ENCODE data around the gene MAP2K5.
A peak's percentile ranks its signal among the peaks of the same experiment; 100 is the strongest.
"Not testable (repeated sequence)": the region's sequence is repeated elsewhere in the genome, so short reads cannot be mapped to it uniquely, and the experiment has no call there.

The MAP2K5 gene

DNA sequence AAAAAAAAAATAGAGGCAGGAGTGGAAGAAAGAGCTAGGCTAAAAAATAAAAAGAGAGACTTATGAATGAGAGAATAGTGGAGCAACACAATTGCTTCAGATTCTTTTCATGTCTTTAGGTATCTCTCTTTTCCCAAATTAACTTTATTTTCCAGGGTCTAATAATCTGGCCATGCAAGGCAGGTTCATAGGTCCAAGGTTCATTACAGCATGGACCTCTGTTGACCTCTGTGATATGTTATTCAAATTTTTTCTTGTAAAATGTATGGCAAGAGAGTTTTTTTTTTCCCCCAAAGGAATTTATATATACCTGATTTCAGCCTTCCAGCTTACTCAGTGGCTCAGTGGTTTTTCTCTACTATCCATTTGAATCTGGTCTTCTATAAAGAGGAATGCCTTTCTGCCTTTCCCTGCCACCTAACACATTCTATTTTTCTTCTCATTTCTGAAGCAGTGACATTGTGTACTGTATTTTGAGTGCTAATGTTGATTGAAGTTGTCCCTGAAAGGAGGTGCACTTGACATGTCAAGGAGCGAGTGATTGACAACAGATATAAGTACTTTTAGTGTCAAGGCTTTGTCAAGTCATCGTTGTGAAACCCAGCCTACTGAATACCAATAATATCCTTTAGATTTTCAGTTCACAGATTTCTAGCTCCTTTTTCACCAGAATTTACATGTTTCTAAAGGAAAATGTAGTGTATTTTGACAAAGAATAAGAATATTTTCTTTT, 118.5 kb downstream of the MAP2K5 start:
- no peak for TF ChIP-seq GATA1 (IDR thresholded peaks at IDR 0.05; ENCODE audit: low read depth, low read length)
- no peak for TF ChIP-seq POLR2A (IDR thresholded peaks at IDR 0.05; ENCODE audit: low read length)
- DNase-seq, result no peak

DNA sequence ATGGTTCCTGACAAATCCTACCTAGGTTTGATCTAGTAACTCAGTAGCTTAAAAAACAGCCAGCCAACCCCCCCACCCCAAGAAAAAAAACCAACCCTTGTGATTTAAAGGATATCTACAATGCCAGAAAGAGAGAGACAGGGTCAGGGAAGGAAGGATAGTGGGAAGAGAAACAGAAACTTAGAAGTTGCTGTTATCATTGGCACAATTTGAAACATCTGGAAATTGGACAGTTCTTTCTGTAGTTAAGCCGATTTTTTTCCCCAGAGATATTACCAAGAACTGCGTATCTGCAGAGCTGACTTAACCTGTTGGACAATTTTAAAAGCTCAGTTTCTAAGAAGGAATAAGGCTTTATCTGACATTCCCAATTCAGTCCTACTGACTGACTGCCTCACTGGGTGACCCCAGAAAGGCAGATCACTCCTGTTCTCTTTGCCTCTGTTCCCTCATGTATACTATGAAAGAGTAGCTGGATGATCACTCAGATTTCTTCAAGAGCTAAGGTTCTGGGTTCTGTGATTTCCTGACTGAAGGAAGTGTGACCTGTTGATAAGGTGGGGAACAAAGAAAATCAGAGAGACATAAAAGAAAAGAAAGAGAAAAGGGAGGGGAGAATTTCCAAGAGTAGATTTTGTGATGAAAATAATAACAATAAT, 128.3 kb downstream of the MAP2K5 start:
- no peak for TF ChIP-seq POLR2A (IDR thresholded peaks at IDR 0.05; ENCODE audit: low read length)
- TF ChIP-seq GATA1 (IDR thresholded peaks at IDR 0.05; ENCODE audit: low read depth, low read length), result no peak
- no peak for DNase-seq

- DNase-seq, result not testable (repeated sequence)
These were observed 130.3 kb downstream of the MAP2K5 start for GRCh38 chr15:67672834-67673233.

GRCh38 chr15:67674983-67675382, 132.5 kb downstream of the MAP2K5 start:
- DNase-seq, result no peak
- no peak for TF ChIP-seq POLR2A (IDR thresholded peaks at IDR 0.05; ENCODE audit: low read length)
- no peak for TF ChIP-seq GATA1 (IDR thresholded peaks at IDR 0.05; ENCODE audit: low read depth, low read length)

DNA sequence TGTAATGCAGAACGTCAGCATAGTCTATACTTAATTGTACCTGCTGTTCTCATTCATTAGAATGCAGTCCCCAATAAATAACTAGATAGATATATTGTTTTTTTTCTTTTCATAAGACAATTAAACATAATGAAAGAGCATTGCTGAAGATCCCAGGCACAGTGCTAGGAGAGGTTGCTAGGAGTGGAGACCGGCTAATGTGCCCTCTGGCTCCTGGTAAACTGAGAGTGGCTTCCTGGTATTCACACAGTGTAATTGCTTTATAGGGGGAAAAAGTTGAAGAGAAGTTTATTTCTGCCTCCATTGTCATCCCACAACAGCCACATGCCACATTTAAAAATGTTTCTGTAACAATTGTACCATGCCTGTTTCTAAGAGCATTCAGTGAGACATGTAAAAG, 135.6 kb downstream of the MAP2K5 start:
- no peak for TF ChIP-seq GATA1 (IDR thresholded peaks at IDR 0.05; ENCODE audit: low read depth, low read length)
- no peak for TF ChIP-seq POLR2A (IDR thresholded peaks at IDR 0.05; ENCODE audit: low read length)
- no peak for DNase-seq

DNA sequence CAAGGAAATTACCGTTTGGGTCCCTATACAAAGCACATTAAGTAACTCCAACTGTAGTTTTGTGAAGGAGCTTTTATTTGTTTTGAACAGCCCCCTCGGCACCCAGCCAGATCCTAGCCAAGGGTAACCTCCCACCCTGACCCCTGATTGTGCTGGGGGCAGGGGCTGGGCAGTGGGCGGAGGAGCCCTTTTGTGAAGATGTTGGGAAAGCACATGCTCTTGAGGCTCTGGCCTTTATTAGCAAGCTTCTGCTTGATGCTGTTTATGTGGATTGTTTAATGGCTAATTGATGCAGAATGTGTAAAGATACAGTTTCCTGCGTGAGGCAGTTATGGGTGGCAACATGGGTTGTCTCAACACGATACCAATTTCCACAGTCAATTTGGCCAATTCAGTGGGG, 136.5 kb downstream of the MAP2K5 start:
- TF ChIP-seq POLR2A (IDR thresholded peaks at IDR 0.05; ENCODE audit: low read length) (no peak), GATA1 (IDR thresholded peaks at IDR 0.05; ENCODE audit: low read depth, low read length) (no peak)
- DNase-seq, result no peak

DNA sequence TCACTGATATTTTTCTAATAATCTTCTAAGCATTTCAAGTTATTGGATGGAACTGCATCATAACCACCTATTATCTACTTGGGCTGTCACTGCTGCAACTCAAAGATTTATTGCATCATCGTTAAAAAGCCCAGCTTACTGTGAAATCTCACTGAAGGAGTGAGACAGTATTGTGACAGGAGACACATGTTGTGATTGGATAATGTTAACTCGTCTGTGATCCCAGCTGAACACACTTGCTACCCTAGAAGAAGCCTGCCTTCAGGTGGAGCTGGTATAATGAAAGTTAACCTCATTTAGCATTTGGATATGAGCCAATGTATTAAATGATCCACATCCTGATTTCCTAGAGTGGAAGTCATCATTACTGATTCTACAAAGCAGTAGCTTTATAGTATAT, 138.1 kb downstream of the MAP2K5 start:
- DNase-seq, result peak; percentile 21 to 60
- TF ChIP-seq GATA1 (IDR thresholded peaks at IDR 0.05; ENCODE audit: low read depth, low read length) (no peak), POLR2A (IDR thresholded peaks at IDR 0.05; ENCODE audit: low read length) (no peak)

DNA sequence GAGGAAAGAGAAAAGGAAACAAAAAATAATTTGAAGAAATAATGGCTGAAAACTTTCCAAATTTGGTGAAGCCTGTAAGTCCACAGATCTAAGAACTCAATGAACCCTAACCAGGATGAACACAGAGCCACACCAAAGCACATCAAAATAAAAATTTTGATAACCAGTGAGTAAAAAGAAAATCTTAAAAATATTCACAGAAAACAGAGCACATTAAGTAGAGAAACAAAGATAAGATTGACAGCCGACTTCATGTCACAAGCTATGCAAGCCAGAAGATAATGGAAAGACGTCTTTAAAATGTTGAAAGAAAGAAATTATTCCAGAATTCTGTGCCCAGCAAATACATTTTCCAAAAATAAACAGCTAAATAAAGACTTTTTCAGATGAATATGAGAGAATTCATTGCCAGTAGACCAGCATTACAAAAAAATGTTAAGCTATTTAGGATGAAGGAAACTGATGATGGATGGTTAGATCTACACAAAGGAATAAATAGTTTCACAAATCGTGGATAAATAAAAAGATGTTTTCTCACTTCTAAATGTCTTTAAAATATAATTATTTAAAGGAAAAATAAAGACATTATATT, 142.6 kb downstream of the MAP2K5 start:
- TF ChIP-seq GATA1 (IDR thresholded peaks at IDR 0.05; ENCODE audit: low read depth, low read length) (no peak), POLR2A (IDR thresholded peaks at IDR 0.05; ENCODE audit: low read length) (no peak)
- DNase-seq, result peak; percentile 63 to 69

- TF ChIP-seq GATA1 (IDR thresholded peaks at IDR 0.05; ENCODE audit: low read depth, low read length) (no peak), POLR2A (IDR thresholded peaks at IDR 0.05; ENCODE audit: low read length) (no peak)
- no peak for DNase-seq
These were observed 143.2 kb downstream of the MAP2K5 start for GRCh38 chr15:67685716-67686115.

DNA sequence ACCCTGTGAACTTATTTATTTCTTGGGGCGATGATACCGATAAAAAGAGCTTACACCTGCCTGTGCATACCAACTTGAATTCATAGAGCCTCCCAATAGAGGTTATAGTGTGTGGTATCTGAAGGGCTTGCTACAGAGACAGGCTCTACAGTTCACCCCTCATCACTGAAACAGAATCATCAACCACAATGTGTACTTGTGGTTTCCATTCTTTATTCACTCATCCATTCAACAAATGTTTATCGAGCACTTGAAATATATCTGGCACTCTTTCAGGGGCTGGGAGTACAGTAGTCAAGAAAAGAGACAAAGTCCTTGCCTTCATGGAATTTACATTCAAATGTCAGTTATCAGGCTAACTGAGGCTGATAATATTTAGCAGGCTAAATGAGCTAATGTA, 148.4 kb downstream of the MAP2K5 start:
- TF ChIP-seq GATA1 (IDR thresholded peaks at IDR 0.05; ENCODE audit: low read depth, low read length) (no peak), POLR2A (IDR thresholded peaks at IDR 0.05; ENCODE audit: low read length) (no peak)
- no peak for DNase-seq

DNA sequence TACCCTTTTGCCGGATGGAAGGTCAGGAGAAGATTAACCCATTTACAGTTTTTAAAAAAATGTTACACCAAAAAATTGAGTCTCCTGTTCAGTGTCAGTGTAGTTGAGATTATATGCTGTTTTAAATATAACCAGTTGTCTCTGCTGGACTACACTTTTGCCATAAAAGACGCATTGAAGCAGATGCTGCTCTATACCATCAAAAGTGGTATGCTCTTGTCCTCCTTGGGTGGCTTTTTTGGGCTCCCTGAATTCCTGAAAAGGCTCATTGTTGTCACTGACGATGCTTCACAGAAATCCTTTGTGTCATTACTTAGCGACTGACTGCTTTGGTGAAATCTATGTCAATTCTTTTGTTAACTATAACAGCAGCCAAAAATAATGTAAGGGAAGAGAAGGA, 148.9 kb downstream of the MAP2K5 start:
- TF ChIP-seq GATA1 (IDR thresholded peaks at IDR 0.05; ENCODE audit: low read depth, low read length) (no peak), POLR2A (IDR thresholded peaks at IDR 0.05; ENCODE audit: low read length) (no peak)
- DNase-seq, result no peak

DNA sequence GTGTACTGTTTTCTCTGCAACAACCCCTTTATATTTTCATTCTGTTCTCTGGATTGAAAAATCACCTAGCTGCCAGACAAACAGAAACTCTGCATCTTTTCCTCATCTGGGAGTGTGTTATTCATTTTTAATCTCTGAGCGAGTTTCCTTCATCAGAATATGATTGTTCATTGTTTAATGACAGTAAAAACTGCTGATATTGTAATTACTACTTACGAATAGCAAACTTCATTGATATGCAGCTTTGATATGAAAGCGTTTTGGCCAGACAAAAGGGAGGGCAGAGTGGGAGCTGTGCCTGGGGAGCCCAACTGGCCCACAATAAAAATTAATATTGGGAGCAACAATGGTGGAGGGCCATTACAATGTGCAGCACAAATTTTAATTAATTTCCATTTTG, 150.1 kb downstream of the MAP2K5 start:
- TF ChIP-seq POLR2A (IDR thresholded peaks at IDR 0.05; ENCODE audit: low read length), result no peak
- no peak for TF ChIP-seq GATA1 (IDR thresholded peaks at IDR 0.05; ENCODE audit: low read depth, low read length)
- DNase-seq, result no peak

DNA sequence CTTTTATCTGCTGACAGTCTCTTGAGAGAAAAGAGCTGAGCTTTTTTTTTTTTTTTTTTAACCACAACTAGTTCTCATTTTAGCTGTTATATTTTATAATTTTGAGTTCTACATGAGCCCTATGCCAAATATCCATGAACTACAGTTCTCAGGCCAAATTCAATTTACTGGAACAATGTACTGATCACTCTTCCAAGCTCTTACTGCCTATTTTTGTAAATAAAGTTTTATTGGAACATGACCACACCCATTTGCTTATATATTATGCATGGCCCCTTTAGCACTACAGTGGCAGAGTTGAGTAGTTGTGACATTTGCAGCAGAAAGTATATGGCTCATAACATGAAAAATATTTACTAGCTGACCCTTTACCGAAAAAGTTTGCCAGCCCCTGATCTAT, 153.6 kb downstream of the MAP2K5 start:
- TF ChIP-seq GATA1 (IDR thresholded peaks at IDR 0.05; ENCODE audit: low read depth, low read length), result no peak
- no peak for TF ChIP-seq POLR2A (IDR thresholded peaks at IDR 0.05; ENCODE audit: low read length)
- no peak for DNase-seq

DNA sequence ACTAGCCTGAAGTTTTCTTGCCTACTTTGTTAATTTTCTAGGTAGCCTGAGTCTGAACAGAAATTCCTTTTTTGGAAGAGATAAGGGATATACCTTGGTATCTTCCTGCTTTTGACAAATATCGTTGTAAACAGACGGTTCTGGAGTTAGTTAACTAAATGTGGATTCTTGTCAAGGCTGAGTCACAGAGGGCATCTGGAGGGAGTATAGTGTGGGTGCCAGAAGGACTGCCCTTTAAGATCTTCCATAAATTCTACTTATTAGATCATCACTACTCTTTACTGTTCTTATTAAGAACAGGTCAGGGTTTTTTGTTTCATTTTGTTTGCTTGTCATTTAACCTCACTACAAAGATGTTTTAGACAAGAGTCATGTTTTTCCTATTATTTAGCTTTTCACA, 157.5 kb downstream of the MAP2K5 start:
- DNase-seq, result no peak
- TF ChIP-seq POLR2A (IDR thresholded peaks at IDR 0.05; ENCODE audit: low read length), result no peak
- no peak for TF ChIP-seq GATA1 (IDR thresholded peaks at IDR 0.05; ENCODE audit: low read depth, low read length)

DNA sequence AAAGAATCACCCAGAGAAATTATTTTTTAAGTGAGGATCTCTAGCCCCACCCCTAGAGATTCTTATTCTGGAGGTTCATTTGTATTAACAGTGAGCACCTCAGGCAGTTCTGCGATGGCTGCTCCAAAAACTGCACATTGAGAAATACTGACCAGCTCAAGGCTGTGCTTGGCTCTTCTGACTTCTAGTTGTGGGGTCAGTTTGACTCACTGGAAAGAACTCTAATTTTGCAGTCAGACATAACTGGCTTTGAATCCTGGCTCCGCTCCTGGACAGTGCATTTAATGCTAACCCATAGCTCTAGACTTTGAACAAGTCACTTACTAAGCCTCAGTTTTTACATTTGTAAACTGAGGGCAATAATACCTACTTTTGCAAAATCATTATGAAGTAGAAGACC, 159.2 kb downstream of the MAP2K5 start:
- no peak for DNase-seq
- TF ChIP-seq POLR2A (IDR thresholded peaks at IDR 0.05; ENCODE audit: low read length) (no peak), GATA1 (IDR thresholded peaks at IDR 0.05; ENCODE audit: low read depth, low read length) (no peak)
